ENCODE measurements around the gene ACSS3. TPM values are rescaled to one million over a fixed set of nuclear protein-coding genes. Genes with fewer than 3 reads are reported as not detected.

The ACSS3 gene
- 21.3 TPM for total RNA-seq

GRCh38 chr12:81077686-81078441 is at the start of gene ACSS3:
TSS of gene ACSS3 (plus strand) at chr12:81078079. CDS start at chr12:81078121, 42 bp downstream.

Other genes starting within 250 kb of the ACSS3 start
- gene LIN7A, start 140.1 kb upstream of the ACSS3 start, total RNA-seq, result 35.1 TPM

All from camera-type eye (tissue), 1 donor.